H9 (cell line): Measurements from ENCODE around the gene DGKE. TPM values are rescaled to one million over a fixed set of nuclear protein-coding genes. Genes with fewer than 3 reads are reported as not detected.
A peak's percentile ranks its signal among the peaks of the same experiment; 100 is the strongest.

Source experiments
- DNase-seq: peaks from one replicate; pipeline ENCODE4 v3.0.0-alpha.2; 2017
- H2AFZ ChIP-seq: one replicate; pipeline ENCODE4 v1.6.1; 2013; ENCODE audit warnings: mild to moderate bottlenecking, low read length, control low read depth, moderate library complexity
- H2AK5ac ChIP-seq: 2 replicates; pipeline ENCODE4 v1.6.1; 2013; ENCODE audit warnings: low read length, control low read depth, mixed read lengths; ENCODE audit not compliant: insufficient read length
- H2BK120ac ChIP-seq: one replicate; pipeline ENCODE4 v1.6.1; 2013; ENCODE audit warnings: low read depth, mild to moderate bottlenecking, low read length, control low read depth, inconsistent platforms; ENCODE audit not compliant: poor library complexity, severe bottlenecking
- H2BK12ac ChIP-seq: 2 replicates; pipeline ENCODE4 v1.6.1; 2013; ENCODE audit warnings: low read length, control low read depth, mixed read lengths, low read depth; ENCODE audit not compliant: insufficient read length
- H2BK15ac ChIP-seq: 2 replicates; pipeline ENCODE4 v1.6.1; 2013; ENCODE audit warnings: low read depth, low read length, control low read depth
- H2BK20ac ChIP-seq: one replicate; pipeline ENCODE4 v1.6.1; 2013; ENCODE audit warnings: low read depth, mild to moderate bottlenecking, low read length, control low read depth, inconsistent platforms; ENCODE audit not compliant: poor library complexity, severe bottlenecking
- H2BK5ac ChIP-seq: 2 replicates; pipeline ENCODE4 v1.6.1; 2013; ENCODE audit warnings: low read length, control low read depth, mixed read lengths; ENCODE audit not compliant: insufficient read length
- H3K14ac ChIP-seq: 2 replicates; pipeline ENCODE4 v1.6.1; 2013; ENCODE audit warnings: low read length, control low read depth; ENCODE audit not compliant: insufficient read depth
- H3K18ac ChIP-seq: 2 replicates; pipeline ENCODE4 v1.6.1; 2013; ENCODE audit warnings: low read depth, mild to moderate bottlenecking, mixed read lengths, low read length, control low read depth; ENCODE audit not compliant: insufficient read length
- H3K23ac ChIP-seq: 2 replicates; pipeline ENCODE4 v1.6.1; 2013; ENCODE audit warnings: low read length, control low read depth, mixed read lengths, low read depth; ENCODE audit not compliant: insufficient read length
- H3K23me2 ChIP-seq: 2 replicates; pipeline ENCODE4 v1.6.1; 2013; ENCODE audit warnings: low read depth, mild to moderate bottlenecking, mixed read lengths, low read length, control low read depth; ENCODE audit not compliant: insufficient read length, poor library complexity, severe bottlenecking
- H3K27ac ChIP-seq: 2 replicates; pipeline ENCODE4 v1.5.1; 2013; ENCODE audit warnings: low read length, control low read depth, mixed read lengths, low read depth; ENCODE audit not compliant: insufficient read length
- H3K27me3 ChIP-seq: 2 replicates; pipeline ENCODE4 v1.6.1; 2013; ENCODE audit warnings: low read length, control low read depth, inconsistent platforms; ENCODE audit not compliant: insufficient read depth
- H3K4ac ChIP-seq: 2 replicates; pipeline ENCODE4 v1.6.1; 2013; ENCODE audit warnings: low read depth, mild to moderate bottlenecking, control low read depth, inconsistent platforms, low read length, moderate library complexity
- H3K4me1 ChIP-seq: 2 replicates; pipeline ENCODE4 v1.6.1; 2013; ENCODE audit warnings: low read length, control low read depth, inconsistent platforms; ENCODE audit not compliant: insufficient read depth
- H3K4me2 ChIP-seq: 2 replicates; pipeline ENCODE4 v1.6.1; 2013; ENCODE audit warnings: low read length, control low read depth, mixed read lengths; ENCODE audit not compliant: insufficient read length, insufficient read depth
- H3K56ac ChIP-seq: 2 replicates; pipeline ENCODE4 v1.6.1; 2013; ENCODE audit warnings: low read depth, mild to moderate bottlenecking, mixed read lengths, low read length, control low read depth; ENCODE audit not compliant: insufficient read length
- H3K79me1 ChIP-seq: 2 replicates; pipeline ENCODE4 v1.6.1; 2013; ENCODE audit warnings: low read depth, mild to moderate bottlenecking, moderate library complexity, low read length, control low read depth, inconsistent platforms; ENCODE audit not compliant: insufficient read depth, poor library complexity, severe bottlenecking
- H3K79me2 ChIP-seq: 2 replicates; pipeline ENCODE4 v1.6.1; 2013; ENCODE audit warnings: low read length, control low read depth, inconsistent platforms; ENCODE audit not compliant: insufficient read depth
- H3K9ac ChIP-seq: 2 replicates; pipeline ENCODE4 v1.6.1; 2013; ENCODE audit warnings: low read length, control low read depth, mixed read lengths; ENCODE audit not compliant: insufficient read length; ENCODE audit errors: extremely low read depth
- H3K9me3 ChIP-seq: one replicate; pipeline ENCODE4 v1.6.1; 2013; ENCODE audit warnings: low read depth, low read length, inconsistent platforms; ENCODE audit not compliant: control insufficient read depth
- H3T11ph ChIP-seq: one replicate; pipeline ENCODE4 v1.6.1; 2013; ENCODE audit warnings: mild to moderate bottlenecking, low read length, control low read depth, inconsistent platforms
- H4K20me1 ChIP-seq: one replicate; pipeline ENCODE4 v1.6.1; 2013; ENCODE audit not compliant: control insufficient read depth, insufficient read length, insufficient read depth
- H4K5ac ChIP-seq: 2 replicates; pipeline ENCODE4 v1.6.1; 2013; ENCODE audit warnings: low read depth, mild to moderate bottlenecking, mixed read lengths, low read length, control low read depth; ENCODE audit not compliant: insufficient read length
- H4K8ac ChIP-seq: replicated peaks from 2 replicates; pipeline ENCODE4 v1.6.1; 2013; ENCODE audit warnings: low read length, control low read depth, mixed read lengths, low read depth; ENCODE audit not compliant: insufficient read length
- H4K91ac ChIP-seq: 2 replicates; pipeline ENCODE4 v1.6.1; 2013; ENCODE audit warnings: low read depth, mild to moderate bottlenecking, moderate library complexity, mixed read lengths, low read length, control low read depth; ENCODE audit not compliant: insufficient read length
- H3K27ac Mint-ChIP-seq, 3 experiments: 2 replicates in 2 of 3; 3 replicates in 1 of 3; pipeline ENCODE4 v1.8.0; 2020 to 2021; ENCODE audit warnings: mixed read lengths in 3 of 3, mild to moderate bottlenecking in 1 of 3, moderate library complexity in 1 of 3
- H3K27me3 Mint-ChIP-seq: 2 replicates; pipeline ENCODE4 v1.8.0; 2021; ENCODE audit warnings: low read depth, mild to moderate bottlenecking, moderate library complexity, mixed read lengths
- H3K36me3 Mint-ChIP-seq, 3 experiments: 2 replicates in 2 of 3; 3 replicates in 1 of 3; pipeline ENCODE4 v1.8.0; 2020 to 2021; ENCODE audit warnings: low read depth in 3 of 3, mixed read lengths in 3 of 3; ENCODE audit not compliant: insufficient read depth in 1 of 3
- H3K4me1 Mint-ChIP-seq, 2 experiments: 2 replicates each; pipeline ENCODE4 v1.8.0; 2020; ENCODE audit warnings: mixed read lengths in 2 of 2
- H3K4me3 Mint-ChIP-seq, 2 experiments: 2 replicates in 1 of 2; 3 replicates in 1 of 2; pipeline ENCODE4 v1.8.0; 2020 to 2021; ENCODE audit warnings: mild to moderate bottlenecking in 2 of 2, mixed read lengths in 2 of 2, moderate library complexity in 1 of 2
- H3K9me3 Mint-ChIP-seq, 2 experiments: 2 replicates in 1 of 2; 3 replicates in 1 of 2; pipeline ENCODE4 v1.8.0; 2020; ENCODE audit warnings: mild to moderate bottlenecking in 2 of 2, mixed read lengths in 2 of 2, moderate library complexity in 1 of 2
- WGBS: extraction: QIAGEN DNeasy Blood & Tissue Kit; methylation state at CpG from one replicate; pipeline ENCODE4 v1.1.7; 2013; ENCODE audit warnings: missing lambda C conversion rate, low lambda C conversion rate, mixed read lengths; ENCODE audit not compliant: insufficient read length; ENCODE audit errors: extremely low coverage; 5-methylcytosine and 5-hydroxymethylcytosine counted together
- total RNA-seq: library from RNA; stranded (reverse); gene quantifications from 2 replicates; pipeline ENCODE4 v1.2.1, GENCODE V29; 2021
- TF ChIP-seq, protein P1 (sequence below): fragments of 200-600 bp; sonication (generic); conservative IDR thresholded peaks from 3 replicates; pipeline ENCODE4 v1.8.0; 2021; ENCODE audit warnings: antibody characterized with exemption, mild to moderate bottlenecking

DGKE gene
- total RNA-seq, 1 experiment from 2014 or later, result 4.9 TPM

DNA sequence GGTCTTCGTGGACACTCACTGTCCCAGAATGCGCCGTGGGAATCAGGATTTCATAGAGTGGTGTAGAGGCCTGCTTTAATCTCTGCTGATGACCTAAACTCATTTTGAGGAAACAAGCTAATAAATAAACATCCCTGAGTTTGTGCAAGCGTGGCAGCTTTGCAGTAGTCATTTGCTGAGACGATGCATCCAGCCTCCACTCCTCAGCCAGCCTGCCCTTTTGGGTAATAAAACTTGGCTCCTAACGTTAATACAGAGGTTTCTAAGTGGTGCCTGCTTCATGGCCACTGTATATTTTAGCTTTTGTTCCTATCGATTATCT, 1.3 kb downstream of the DGKE start:
- H3K27ac Mint-ChIP-seq, result no peak overlapping the region
- DNase-seq, result no peak
- Histone ChIP-seq H4K91ac (no peak overlapping the region), H3K79me1 (no peaks in the 10 kb centered on the region), H3K9me3 (no peaks in the 10 kb centered on the region), H3T11ph (no peak overlapping the region), H2BK12ac (no peak overlapping the region), H3K9ac (no peak overlapping the region), H4K8ac (no peak overlapping the region), H3K23ac (no peak overlapping the region), H3K79me2 (no peaks in the 10 kb centered on the region; the same call in 1 of the 2 replicates), H3K4ac (no peak overlapping the region), H3K23me2 (peaks cover 15% of the 10 kb centered on the region), H2BK15ac (no peak overlapping the region), H2BK5ac (no peak overlapping the region), H3K56ac (no peak overlapping the region), H3K27ac (no peak overlapping the region), H3K18ac (no peak overlapping the region), H3K27me3 (peaks cover 5% of the 10 kb centered on the region; the same call in 1 of the 2 replicates), H2AK5ac (no peak overlapping the region), H2BK20ac (no peak overlapping the region), H3K4me2 (peak overlapping the region; percentile 86), H4K5ac (no peak overlapping the region), H2BK120ac (no peak overlapping the region), H4K20me1 (no peaks in the 10 kb centered on the region), H2AFZ (no peak overlapping the region), H3K14ac (no peak overlapping the region), H3K4me1 (no peaks in the 10 kb centered on the region; the same call in 1 of the 2 replicates)
- peaks cover 10 to 19% (median 19%) of the 10 kb centered on the region in 3 experiments for H3K36me3 Mint-ChIP-seq
- TF ChIP-seq, protein P1, sequence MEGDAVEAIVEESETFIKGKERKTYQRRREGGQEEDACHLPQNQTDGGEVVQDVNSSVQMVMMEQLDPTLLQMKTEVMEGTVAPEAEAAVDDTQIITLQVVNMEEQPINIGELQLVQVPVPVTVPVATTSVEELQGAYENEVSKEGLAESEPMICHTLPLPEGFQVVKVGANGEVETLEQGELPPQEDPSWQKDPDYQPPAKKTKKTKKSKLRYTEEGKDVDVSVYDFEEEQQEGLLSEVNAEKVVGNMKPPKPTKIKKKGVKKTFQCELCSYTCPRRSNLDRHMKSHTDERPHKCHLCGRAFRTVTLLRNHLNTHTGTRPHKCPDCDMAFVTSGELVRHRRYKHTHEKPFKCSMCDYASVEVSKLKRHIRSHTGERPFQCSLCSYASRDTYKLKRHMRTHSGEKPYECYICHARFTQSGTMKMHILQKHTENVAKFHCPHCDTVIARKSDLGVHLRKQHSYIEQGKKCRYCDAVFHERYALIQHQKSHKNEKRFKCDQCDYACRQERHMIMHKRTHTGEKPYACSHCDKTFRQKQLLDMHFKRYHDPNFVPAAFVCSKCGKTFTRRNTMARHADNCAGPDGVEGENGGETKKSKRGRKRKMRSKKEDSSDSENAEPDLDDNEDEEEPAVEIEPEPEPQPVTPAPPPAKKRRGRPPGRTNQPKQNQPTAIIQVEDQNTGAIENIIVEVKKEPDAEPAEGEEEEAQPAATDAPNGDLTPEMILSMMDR, result no peak
- no peaks in the 10 kb centered on the region; a peak in 1 of 5 replicates for H3K9me3 Mint-ChIP-seq
- H3K27me3 Mint-ChIP-seq, result peaks cover 40% of the 10 kb centered on the region
- H3K4me1 Mint-ChIP-seq, result peaks cover 26 to 33% of the 10 kb centered on the region in 2 experiments
- peak overlapping the region; percentile 80 to 90 for H3K4me3 Mint-ChIP-seq
- whole genome bisulfite sequencing, result no CpG with 5 or more reads among the region's 7 CpGs
